HUES48 (cell line): Measurements from ENCODE around the gene TTC23.

Source experiments
- H3K27ac ChIP-seq: one replicate; pipeline ENCODE4 v1.7.0; 2013; ENCODE audit warnings: low read depth, low read length, inconsistent platforms
- H3K27me3 ChIP-seq: 2 replicates; pipeline ENCODE4 v1.6.1; 2013; ENCODE audit warnings: mild to moderate bottlenecking, low read length; ENCODE audit not compliant: control insufficient read depth, insufficient read depth
- H3K36me3 ChIP-seq: 2 replicates; pipeline ENCODE4 v1.6.1; 2013; ENCODE audit warnings: low read length; ENCODE audit not compliant: control insufficient read depth, insufficient read depth
- H3K4me1 ChIP-seq: 2 replicates; pipeline ENCODE4 v1.6.1; 2013; ENCODE audit warnings: mild to moderate bottlenecking, low read length; ENCODE audit not compliant: control insufficient read depth, insufficient read depth
- H3K4me3 ChIP-seq: 2 replicates; pipeline ENCODE4 v1.5.1; 2013; ENCODE audit warnings: mild to moderate bottlenecking, low read depth, low read length
- H3K9ac ChIP-seq: 2 replicates; pipeline ENCODE4 v1.6.1; 2013; ENCODE audit warnings: mild to moderate bottlenecking, low read depth, low read length, moderate library complexity
- H3K9me3 ChIP-seq: 2 replicates; pipeline ENCODE4 v1.6.1; 2013; ENCODE audit warnings: low read length; ENCODE audit not compliant: control insufficient read depth, insufficient read depth

The TTC23 gene

DNA sequence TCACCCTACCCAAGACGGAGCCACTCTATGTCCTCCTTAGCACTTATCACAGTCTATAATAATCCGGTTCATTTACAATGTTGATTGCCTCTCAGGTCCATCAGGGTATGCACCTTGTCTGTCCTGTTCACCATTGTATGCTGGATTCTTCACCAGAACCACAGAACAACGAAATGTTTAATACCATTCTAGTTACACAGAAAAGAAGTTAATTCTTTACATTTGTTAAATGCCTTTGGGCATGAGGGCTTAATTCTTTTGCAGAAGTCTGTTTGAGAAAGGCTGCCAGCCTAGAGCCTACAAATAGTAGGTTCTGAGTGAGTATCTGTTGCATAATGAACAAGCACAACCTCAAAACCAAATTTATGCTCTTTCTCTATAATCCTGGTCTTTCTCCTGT, 22.6 kb downstream of the TTC23 start:
- H3K27me3 ChIP-seq, result no peaks in the 10 kb centered on the region
- no peak overlapping the region for H3K9ac ChIP-seq
- peaks cover 27% of the 10 kb centered on the region for H3K36me3 ChIP-seq
- no peak overlapping the region for H3K4me3 ChIP-seq
- no peaks in the 10 kb centered on the region for H3K9me3 ChIP-seq
- H3K4me1 ChIP-seq, result no peaks in the 10 kb centered on the region
- H3K27ac ChIP-seq, result no peak overlapping the region

DNA sequence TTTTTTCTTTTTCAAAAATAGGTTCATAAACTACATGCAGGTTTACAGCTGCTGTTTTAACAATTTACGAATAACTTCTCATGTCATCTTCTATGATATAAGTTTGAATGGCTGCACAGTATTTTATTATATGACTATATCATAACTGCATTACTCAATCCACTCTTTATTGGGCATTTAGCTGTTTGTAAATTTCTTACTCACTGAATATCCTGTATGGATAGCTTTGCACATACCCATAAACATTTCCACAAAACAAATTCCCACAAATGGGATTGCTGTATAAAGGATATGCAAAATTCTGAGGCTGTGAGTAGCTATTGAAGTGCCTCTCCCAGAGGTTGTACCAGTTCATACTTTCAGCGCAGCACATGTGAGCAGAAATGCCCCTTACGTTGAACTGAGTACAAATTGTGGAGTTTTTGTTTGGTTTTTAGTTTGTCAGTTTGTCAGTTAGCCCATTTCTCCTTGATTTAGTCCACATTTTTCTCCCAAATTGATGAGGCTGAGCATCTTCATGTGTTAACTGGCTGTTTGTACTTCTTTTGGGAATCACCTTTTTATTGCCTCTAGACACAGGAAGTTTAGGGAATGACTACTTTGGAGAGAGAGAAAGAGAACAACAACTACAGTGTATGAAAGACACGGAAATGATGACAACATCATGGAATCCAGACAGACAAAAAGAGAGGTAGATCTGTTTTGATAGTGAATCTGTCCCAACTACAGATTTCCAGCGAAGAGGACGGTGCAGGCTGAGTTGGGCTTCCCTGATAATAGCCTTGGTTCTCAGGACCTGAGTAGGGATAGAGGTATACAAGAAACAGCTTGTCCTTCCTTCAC, 24.8 kb downstream of the TTC23 start:
- Histone ChIP-seq H3K9ac (no peak overlapping the region), H3K36me3 (peaks cover 41% of the 10 kb centered on the region), H3K9me3 (no peaks in the 10 kb centered on the region), H3K27ac (no peak overlapping the region), H3K27me3 (no peaks in the 10 kb centered on the region), H3K4me1 (no peaks in the 10 kb centered on the region), H3K4me3 (no peak overlapping the region)

DNA sequence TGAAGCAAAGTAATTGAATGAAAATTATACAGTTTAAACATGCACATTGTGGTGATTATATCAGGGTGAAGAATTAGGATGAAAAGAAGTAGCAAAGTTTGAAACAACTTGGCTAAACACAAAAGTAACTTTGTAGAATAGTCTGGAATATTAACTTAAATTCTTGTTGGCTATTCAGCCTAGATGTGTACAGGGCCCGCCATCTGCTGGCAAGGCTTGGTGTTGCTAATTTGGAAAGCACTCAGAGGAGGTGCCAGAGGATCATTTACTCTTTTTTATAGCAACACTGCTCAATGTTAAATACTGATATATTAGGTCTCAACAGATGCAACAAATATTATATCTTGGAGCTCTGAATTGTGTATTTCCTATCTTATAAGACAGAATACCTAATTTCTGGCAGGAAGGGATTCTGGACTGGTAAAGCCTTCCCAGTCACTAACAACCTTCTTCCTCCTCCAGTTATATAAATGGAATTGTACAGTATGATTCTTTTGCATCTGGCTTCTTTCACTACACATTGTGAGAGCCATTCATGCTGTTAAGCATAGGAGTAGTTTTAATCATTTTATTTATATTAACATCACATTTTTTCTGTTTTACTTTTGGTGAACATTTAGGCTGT, 36.1 kb downstream of the TTC23 start:
- Histone ChIP-seq H3K4me1 (no peaks in the 10 kb centered on the region), H3K27me3 (no peaks in the 10 kb centered on the region), H3K36me3 (peaks cover 14% of the 10 kb centered on the region), H3K9me3 (no peaks in the 10 kb centered on the region), H3K9ac (no peak overlapping the region), H3K27ac (no peak overlapping the region), H3K4me3 (no peak overlapping the region)

DNA sequence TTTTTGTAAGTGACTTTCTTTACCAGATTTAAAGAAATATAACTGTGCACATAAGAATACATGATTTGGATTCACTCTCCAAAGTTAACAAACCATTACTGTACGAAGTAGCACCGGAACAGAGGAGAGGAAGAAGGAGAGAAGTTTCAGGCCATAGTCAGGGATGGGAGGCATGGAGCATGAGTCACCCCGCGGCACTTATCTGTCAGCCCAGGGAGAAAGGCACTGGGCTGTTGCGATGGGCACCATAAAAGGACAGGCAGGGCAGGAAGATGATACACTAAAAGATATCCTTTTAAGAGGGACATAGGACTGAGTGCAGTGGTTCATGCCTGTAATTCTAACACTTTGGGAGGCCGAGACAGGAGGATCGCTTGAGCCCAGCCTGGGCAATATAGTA, 37.0 kb downstream of the TTC23 start:
- H3K9me3 ChIP-seq, result no peaks in the 10 kb centered on the region
- H3K9ac ChIP-seq, result no peak overlapping the region
- H3K4me1 ChIP-seq, result no peaks in the 10 kb centered on the region
- peaks cover 5% of the 10 kb centered on the region for H3K36me3 ChIP-seq
- H3K27ac ChIP-seq, result no peak overlapping the region
- no peaks in the 10 kb centered on the region for H3K27me3 ChIP-seq
- H3K4me3 ChIP-seq, result no peak overlapping the region

DNA sequence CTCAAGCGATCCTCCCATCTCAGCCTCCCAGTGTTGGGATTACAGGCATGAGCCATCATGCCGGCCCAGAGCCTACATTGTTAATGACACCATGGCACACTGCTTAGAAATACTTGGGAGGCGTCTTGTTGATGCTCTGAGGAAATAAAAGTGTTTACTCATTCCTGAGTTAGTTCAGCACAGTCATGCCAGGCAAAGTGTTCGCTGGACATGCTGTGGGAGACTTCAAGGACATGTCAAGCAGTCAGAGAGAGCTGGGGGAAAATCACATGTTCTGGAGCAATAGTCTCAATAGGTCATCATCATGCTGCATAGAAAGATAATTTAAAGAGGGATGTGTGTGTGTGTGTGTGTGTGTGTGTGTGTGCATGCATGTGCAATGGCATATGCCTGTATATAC, 37.5 kb downstream of the TTC23 start:
- H3K9ac ChIP-seq, result no peak overlapping the region
- H3K4me1 ChIP-seq, result no peaks in the 10 kb centered on the region
- H3K27ac ChIP-seq, result no peak overlapping the region

DNA sequence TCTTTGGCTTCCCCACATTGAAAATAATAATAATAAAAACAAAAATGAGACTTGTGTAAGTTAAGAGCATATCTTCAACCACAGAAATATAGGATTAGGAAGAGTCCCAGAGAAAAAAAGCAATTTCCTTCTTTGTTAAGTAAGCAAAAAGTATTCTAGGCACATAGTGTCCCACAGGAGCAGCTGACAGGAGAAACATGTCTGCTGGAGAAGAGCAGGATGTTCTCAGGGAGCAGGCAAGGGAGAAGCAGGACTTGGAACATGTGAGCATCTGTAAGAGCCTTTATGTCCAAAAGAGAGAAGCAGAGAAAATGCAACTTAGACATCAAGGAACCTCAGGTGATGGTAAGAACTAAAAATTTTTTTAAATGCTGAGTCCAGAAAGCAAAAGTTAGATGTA, 39.0 kb downstream of the TTC23 start:
- H3K4me3 ChIP-seq, result no peak overlapping the region
- no peaks in the 10 kb centered on the region for H3K9me3 ChIP-seq
- H3K4me1 ChIP-seq, result no peaks in the 10 kb centered on the region
- H3K36me3 ChIP-seq, result peaks cover 3% of the 10 kb centered on the region
- no peaks in the 10 kb centered on the region for H3K27me3 ChIP-seq
- H3K27ac ChIP-seq, result no peak overlapping the region
- no peak overlapping the region for H3K9ac ChIP-seq

More for the DNA sequence above, 37.5 kb downstream of the TTC23 start:
- no peaks in the 10 kb centered on the region for H3K9me3 ChIP-seq
- H3K27me3 ChIP-seq, result no peaks in the 10 kb centered on the region
- peaks cover 5% of the 10 kb centered on the region for H3K36me3 ChIP-seq
- no peak overlapping the region for H3K4me3 ChIP-seq

DNA sequence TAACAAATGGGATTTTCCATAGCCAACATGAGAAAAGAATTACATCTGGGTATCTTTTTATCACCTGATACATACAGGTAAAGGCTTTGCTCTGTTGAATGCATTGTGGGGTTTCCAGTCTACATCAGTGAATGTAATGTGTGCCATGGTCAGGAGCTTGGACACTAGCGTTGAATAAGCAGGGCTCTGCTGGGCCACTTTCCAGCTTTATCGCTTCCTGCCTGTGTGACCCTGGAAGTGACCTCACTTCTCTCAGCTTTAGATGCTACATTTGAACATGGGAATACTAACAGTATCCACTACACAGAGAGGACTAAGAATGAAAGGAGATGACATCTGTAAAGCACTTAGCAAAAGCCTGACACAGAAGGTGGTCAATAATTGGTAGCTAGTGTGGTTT, 40.1 kb downstream of the TTC23 start:
- H3K9ac ChIP-seq, result no peak overlapping the region
- H3K36me3 ChIP-seq, result no peaks in the 10 kb centered on the region
- H3K4me1 ChIP-seq, result no peaks in the 10 kb centered on the region
- no peak overlapping the region for H3K4me3 ChIP-seq
- H3K27me3 ChIP-seq, result no peaks in the 10 kb centered on the region
- no peaks in the 10 kb centered on the region for H3K9me3 ChIP-seq
- H3K27ac ChIP-seq, result no peak overlapping the region

DNA sequence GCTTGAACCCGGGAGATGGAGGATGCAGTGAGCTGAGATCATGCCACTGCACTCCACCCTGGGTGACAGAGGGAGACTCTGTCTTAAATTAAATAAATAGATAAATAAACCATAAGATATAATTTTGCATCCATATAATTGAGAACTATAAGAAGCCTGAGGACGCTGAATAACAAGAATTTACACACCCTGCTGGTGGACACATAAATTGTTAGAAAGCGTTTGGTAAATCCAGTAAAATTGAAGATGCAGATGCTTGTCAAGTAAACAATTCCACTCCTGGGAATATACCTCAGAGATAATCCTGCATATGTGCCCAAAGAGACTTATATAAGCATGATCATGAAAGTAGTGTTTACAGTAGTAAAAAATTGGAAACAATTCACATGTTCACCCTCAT, 41.7 kb downstream of the TTC23 start:
- H3K27ac ChIP-seq, result no peak overlapping the region
- no peaks in the 10 kb centered on the region for H3K27me3 ChIP-seq
- H3K4me1 ChIP-seq, result no peaks in the 10 kb centered on the region
- no peaks in the 10 kb centered on the region for H3K9me3 ChIP-seq
- no peak overlapping the region for H3K9ac ChIP-seq
- no peak overlapping the region for H3K4me3 ChIP-seq
- H3K36me3 ChIP-seq, result no peaks in the 10 kb centered on the region

DNA sequence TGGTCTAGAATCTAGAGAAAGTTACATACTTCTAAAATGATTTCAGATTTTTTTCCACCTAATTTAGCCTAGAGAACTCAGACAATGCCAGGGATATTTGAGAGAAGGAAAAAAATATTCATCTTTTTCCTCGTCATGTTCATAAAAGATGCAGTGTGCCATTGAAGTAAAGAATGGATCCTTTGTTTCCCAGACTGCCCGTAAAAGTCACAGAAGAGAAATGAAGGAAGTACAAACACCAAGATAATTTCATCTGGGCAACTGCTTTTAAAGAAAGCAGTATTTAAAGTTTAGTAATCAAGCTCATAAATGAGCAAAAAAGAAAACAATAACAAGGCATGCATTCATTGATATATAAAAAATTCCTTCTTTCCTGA, 47.2 kb downstream of the TTC23 start:
- Histone ChIP-seq H3K9ac (no peak overlapping the region), H3K27ac (no peak overlapping the region), H3K27me3 (no peaks in the 10 kb centered on the region), H3K36me3 (peaks cover 8% of the 10 kb centered on the region), H3K9me3 (no peaks in the 10 kb centered on the region), H3K4me3 (no peak overlapping the region), H3K4me1 (no peaks in the 10 kb centered on the region)

DNA sequence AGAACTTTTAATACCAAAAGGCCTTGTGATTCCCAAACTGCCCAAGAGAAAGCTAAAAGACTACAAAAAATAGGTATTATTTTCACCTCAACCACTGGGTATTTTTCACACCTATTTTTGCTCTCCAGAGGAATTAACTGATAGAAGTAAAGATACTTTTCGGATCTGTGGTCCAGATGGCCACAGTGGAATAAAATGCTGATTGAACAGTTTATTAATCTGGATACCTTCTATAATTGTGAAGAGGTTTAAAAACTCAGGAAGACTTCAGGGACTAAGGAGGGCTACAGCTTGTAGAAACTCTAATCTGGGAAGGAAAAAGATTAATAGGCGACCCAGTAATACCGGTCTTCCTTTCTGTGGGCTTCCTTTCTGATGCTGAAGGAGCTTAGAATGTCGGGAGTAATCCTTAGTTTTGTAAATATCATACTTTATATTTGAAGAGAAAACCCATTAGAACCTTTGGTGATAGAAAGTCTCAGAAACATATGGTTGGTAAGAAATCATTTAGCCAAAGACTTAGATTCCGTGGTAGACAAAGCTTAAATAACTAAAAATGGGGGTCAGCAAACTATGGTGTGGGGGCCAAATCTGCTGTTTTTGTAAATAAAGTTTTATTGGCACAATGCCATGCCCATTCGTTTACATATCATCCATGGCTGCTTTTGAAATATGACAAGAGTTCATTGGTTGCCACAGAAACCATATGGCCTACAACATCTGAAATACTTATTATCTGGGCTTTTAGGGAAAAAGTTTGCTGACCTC, 47.8 kb downstream of the TTC23 start:
- H3K9ac ChIP-seq, result no peak overlapping the region

DNA sequence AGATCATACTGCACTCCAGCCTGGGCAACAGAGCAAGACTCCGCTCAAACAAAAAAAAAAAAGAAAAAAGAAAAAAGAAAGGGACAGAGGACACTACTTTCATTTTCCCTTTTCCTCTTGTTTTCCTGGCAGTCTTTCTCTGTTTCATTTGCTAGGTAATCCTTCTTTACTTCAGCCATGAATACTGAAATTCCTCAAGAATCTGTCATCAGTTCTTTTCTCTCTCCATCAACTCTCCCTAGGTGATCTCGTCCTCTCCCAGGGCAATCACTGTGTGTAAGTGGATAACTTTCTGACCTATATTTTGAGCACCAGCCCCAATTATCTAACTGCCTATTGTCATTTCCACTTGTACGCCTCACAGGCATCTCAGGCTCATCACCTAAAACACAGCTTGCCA, 51.5 kb downstream of the TTC23 start:
- H3K4me3 ChIP-seq, result no peak overlapping the region
- H3K9me3 ChIP-seq, result peaks cover 1% of the 10 kb centered on the region
- H3K27me3 ChIP-seq, result no peaks in the 10 kb centered on the region
- H3K27ac ChIP-seq, result no peak overlapping the region
- no peaks in the 10 kb centered on the region for H3K4me1 ChIP-seq
- H3K9ac ChIP-seq, result no peak overlapping the region
- peaks cover 11% of the 10 kb centered on the region for H3K36me3 ChIP-seq

More for the DNA sequence above, 47.8 kb downstream of the TTC23 start:
- no peak overlapping the region for H3K27ac ChIP-seq
- peaks cover 8% of the 10 kb centered on the region for H3K36me3 ChIP-seq
- H3K4me1 ChIP-seq, result no peaks in the 10 kb centered on the region
- H3K27me3 ChIP-seq, result no peaks in the 10 kb centered on the region
- H3K9me3 ChIP-seq, result no peaks in the 10 kb centered on the region
- no peak overlapping the region for H3K4me3 ChIP-seq
